ENCODE data around the gene EZR.

Gene EZR

DNA sequence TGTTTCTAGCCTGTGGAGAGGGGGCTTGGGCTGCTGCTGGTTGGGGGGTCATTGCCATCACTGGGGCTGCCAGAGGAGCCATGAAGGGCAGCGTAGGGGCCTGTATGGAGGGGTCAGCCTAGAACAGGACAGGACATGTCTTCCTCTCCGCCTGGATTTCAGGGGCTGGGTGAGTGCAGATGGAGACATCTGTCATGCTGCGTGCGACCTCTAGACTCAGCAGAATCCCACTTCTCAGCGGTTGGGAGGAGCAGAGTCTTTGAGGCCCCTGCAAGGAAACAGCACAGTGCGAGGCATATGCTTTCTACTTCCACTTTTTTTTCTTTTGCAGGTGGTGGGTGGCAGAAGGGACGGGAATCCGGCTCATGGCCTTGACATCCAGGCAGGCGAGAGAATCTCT is 67.9 kb downstream of the EZR start:
- Histone ChIP-seq H3K4me3 (ENCODE audit: low read depth in 1 of 2, low read length in 2 of 2) (no peak overlapping the region), H3K27me3 (ENCODE audit: insufficient read depth, low read length, poor library complexity) (peaks cover 4% of the 10 kb centered on the region), H3K4me2 (ENCODE audit: insufficient read depth, low read length) (no peak overlapping the region), H3K9me3 (ENCODE audit: insufficient read depth, low read length, severe bottlenecking) (no peaks in the 10 kb centered on the region), H3K9ac (ENCODE audit: low read depth, low read length) (no peak overlapping the region), H3K79me2 (ENCODE audit: insufficient read depth, low read length) (no peaks in the 10 kb centered on the region), H3K36me3 (ENCODE audit: insufficient read depth, low read length) (no peaks in the 10 kb centered on the region), H3K4me1 (ENCODE audit: insufficient read depth, low read length) (no peaks in the 10 kb centered on the region), H4K20me1 (ENCODE audit: insufficient read depth, low read length) (no peaks in the 10 kb centered on the region), H3K27ac (ENCODE audit: low read length) (no peak overlapping the region), H2AFZ (ENCODE audit: low read depth, low read length) (no peak overlapping the region)
- TF ChIP-seq EZH2 (IDR thresholded peaks at IDR 0.05; ENCODE audit: borderline replicate concordance, low read depth, low read length, severe bottlenecking) = no peak
- TF ChIP-seq, protein P1, sequence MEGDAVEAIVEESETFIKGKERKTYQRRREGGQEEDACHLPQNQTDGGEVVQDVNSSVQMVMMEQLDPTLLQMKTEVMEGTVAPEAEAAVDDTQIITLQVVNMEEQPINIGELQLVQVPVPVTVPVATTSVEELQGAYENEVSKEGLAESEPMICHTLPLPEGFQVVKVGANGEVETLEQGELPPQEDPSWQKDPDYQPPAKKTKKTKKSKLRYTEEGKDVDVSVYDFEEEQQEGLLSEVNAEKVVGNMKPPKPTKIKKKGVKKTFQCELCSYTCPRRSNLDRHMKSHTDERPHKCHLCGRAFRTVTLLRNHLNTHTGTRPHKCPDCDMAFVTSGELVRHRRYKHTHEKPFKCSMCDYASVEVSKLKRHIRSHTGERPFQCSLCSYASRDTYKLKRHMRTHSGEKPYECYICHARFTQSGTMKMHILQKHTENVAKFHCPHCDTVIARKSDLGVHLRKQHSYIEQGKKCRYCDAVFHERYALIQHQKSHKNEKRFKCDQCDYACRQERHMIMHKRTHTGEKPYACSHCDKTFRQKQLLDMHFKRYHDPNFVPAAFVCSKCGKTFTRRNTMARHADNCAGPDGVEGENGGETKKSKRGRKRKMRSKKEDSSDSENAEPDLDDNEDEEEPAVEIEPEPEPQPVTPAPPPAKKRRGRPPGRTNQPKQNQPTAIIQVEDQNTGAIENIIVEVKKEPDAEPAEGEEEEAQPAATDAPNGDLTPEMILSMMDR (IDR thresholded peaks at IDR 0.05; ENCODE audit: borderline replicate concordance, extremely low read depth, low read length, poor library complexity, severe bottlenecking) = no peak
- ATAC-seq (ENCODE audit: insufficient read depth, low read depth) = no peak
- DNase-seq = no peak

DNA sequence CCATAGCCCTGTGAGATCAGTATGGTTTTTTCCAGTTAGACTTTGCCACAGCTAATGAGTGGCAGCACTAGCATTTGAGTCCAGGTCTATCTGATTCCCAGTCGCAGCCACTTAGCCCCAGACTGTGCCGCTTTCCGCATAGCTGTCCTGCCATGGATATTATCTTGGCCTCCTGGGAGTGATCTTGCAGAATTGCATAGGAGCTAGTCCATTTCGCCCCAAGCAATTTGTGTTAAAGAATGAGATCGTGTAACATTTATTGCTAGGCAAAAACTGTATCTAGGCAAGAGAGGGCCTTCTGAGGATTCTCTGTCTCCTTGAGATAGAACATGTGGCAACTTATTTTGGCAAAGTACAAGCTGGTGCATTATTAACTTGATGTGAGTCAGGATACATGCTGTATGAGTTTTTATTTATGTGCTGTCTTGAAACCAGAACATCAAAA is 74.2 kb downstream of the EZR start:
- H3K36me3 ChIP-seq (ENCODE audit: insufficient read depth, low read length) = no peaks in the 10 kb centered on the region
- no peaks in the 10 kb centered on the region for H4K20me1 ChIP-seq (ENCODE audit: insufficient read depth, low read length)
- no peak overlapping the region for H3K27ac ChIP-seq (ENCODE audit: low read length)
- H3K27me3 ChIP-seq (ENCODE audit: insufficient read depth, low read length, poor library complexity) = peaks cover 4% of the 10 kb centered on the region
- H3K9ac ChIP-seq (ENCODE audit: low read depth, low read length) = no peak overlapping the region
- H2AFZ ChIP-seq (ENCODE audit: low read depth, low read length) = no peak overlapping the region
- H3K9me3 ChIP-seq (ENCODE audit: insufficient read depth, low read length, severe bottlenecking) = no peaks in the 10 kb centered on the region
- TF ChIP-seq, protein P1 (IDR thresholded peaks at IDR 0.05; ENCODE audit: borderline replicate concordance, extremely low read depth, low read length, poor library complexity, severe bottlenecking) = no peak
- TF ChIP-seq EZH2 (IDR thresholded peaks at IDR 0.05; ENCODE audit: borderline replicate concordance, low read depth, low read length, severe bottlenecking) = no peak
- ATAC-seq (ENCODE audit: insufficient read depth, low read depth) (no peak), DNase-seq (no peak)
- H3K4me2 ChIP-seq (ENCODE audit: insufficient read depth, low read length) = no peak overlapping the region
- no peaks in the 10 kb centered on the region for H3K4me1 ChIP-seq (ENCODE audit: insufficient read depth, low read length)
- no peak overlapping the region for H3K4me3 ChIP-seq (ENCODE audit: low read depth in 1 of 2, low read length in 2 of 2)
- H3K79me2 ChIP-seq (ENCODE audit: insufficient read depth, low read length) = no peaks in the 10 kb centered on the region

DNA sequence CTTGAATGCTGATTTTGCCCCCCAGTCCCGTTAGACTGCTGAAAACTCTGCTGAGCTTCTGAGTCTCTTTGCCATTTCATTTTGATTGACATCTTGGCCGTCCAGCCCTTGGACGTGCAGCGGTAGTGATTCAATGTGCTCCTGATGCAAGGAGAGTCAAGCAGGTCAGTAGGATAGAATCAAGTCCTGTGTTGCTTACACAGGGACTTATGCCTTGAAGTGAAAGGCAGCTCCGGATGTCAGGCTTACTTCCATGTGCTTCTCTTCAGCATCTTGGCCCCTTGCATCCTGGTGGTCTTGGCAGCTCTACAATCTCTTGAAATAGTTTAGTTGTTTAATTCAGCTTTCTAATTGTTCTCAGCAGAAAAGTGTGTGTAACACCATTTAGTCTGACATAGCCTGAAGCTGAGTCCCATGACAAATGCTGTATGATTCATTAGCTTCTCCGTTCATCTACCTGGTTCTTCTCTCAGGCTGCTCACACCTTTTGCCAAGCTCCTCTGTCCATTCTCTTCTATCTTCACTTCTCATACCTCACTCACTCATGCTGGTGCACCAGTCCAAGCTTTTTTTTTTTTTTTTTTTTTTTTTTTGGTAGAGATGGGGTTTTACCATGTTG is 76.0 kb downstream of the EZR start:
- Histone ChIP-seq H3K27me3 (ENCODE audit: insufficient read depth, low read length, poor library complexity) (no peaks in the 10 kb centered on the region), H3K4me2 (ENCODE audit: insufficient read depth, low read length) (no peak overlapping the region), H3K9ac (ENCODE audit: low read depth, low read length) (no peak overlapping the region), H3K4me1 (ENCODE audit: insufficient read depth, low read length) (no peaks in the 10 kb centered on the region), H3K9me3 (ENCODE audit: insufficient read depth, low read length, severe bottlenecking) (peaks cover 6% of the 10 kb centered on the region), H4K20me1 (ENCODE audit: insufficient read depth, low read length) (no peaks in the 10 kb centered on the region), H3K79me2 (ENCODE audit: insufficient read depth, low read length) (no peaks in the 10 kb centered on the region), H3K27ac (ENCODE audit: low read length) (no peak overlapping the region), H2AFZ (ENCODE audit: low read depth, low read length) (no peak overlapping the region), H3K4me3 (ENCODE audit: low read depth in 1 of 2, low read length in 2 of 2) (no peak overlapping the region), H3K36me3 (ENCODE audit: insufficient read depth, low read length) (no peaks in the 10 kb centered on the region)
- DNase-seq = no peak
- TF ChIP-seq EZH2 (IDR thresholded peaks at IDR 0.05; ENCODE audit: borderline replicate concordance, low read depth, low read length, severe bottlenecking) = no peak
- TF ChIP-seq, protein P1 (IDR thresholded peaks at IDR 0.05; ENCODE audit: borderline replicate concordance, extremely low read depth, low read length, poor library complexity, severe bottlenecking) = no peak
- no peak for ATAC-seq (ENCODE audit: insufficient read depth, low read depth)
